Fibroblast of the aortic adventitia (primary cell): ENCODE data around the gene DAZAP2. TPM values are rescaled to one million over a fixed set of nuclear protein-coding genes. Genes with fewer than 3 reads are reported as not detected.

Source experiments
- DNase-seq: peaks from one replicate; pipeline ENCODE4 v3.0.0-alpha.2; 2010; ENCODE audit warnings: low read depth
- H3K4me3 ChIP-seq: 2 replicates; pipeline ENCODE4 v1.5.1; 2011; ENCODE audit warnings: low read depth, mild to moderate bottlenecking, control low read depth, low read length, moderate library complexity
- CTCF ChIP-seq: IDR thresholded peaks from 2 replicates; pipeline ENCODE4 v1.5.1; 2011; ENCODE audit warnings: mild to moderate bottlenecking, low read length, control low read depth, inconsistent platforms; ENCODE audit not compliant: insufficient read depth
- total RNA-seq: library from RNA; depleted of rRNA; stranded (reverse); fragments of >200 nt; gene quantifications from 2 replicates; pipeline ENCODE4 v1.2.3, GENCODE V29; 2012; ENCODE audit warnings: low replicate concordance

The DAZAP2 gene
- total RNA-seq, 1 donor = 125 TPM

- no peak for TF ChIP-seq CTCF
- no peak overlapping the region for H3K4me3 ChIP-seq
- no peak for DNase-seq
Measured at GRCh38 chr12:51202718-51203117, 35.9 kb upstream of the DAZAP2 start.

GRCh38 chr12:51205350-51205749 is 33.3 kb upstream of the DAZAP2 start:
- no peak for TF ChIP-seq CTCF
- no peak overlapping the region for H3K4me3 ChIP-seq
- no peak for DNase-seq

- no peak overlapping the region for H3K4me3 ChIP-seq
- no peak for TF ChIP-seq CTCF
- DNase-seq = no peak
Measured at GRCh38 chr12:51208016-51208660, 30.5 kb upstream of the DAZAP2 start.

DNA sequence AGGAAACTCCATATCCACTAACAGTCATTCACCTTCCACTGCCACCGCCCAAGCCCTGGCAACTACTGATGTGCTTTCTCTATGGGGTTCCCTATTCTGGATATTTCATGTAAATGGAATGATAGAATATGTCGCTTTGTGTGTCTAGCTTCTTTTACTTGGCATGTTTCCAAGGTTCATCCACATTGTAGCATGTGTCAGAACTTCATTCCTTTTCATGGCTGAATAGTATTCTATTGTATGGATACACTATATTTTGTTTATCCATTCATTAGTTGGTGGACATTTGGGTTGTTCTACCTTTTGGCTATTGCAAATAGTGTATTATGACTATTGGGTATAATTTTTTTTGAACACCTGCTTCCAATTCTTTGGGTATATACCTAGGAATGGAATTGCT is 29.4 kb upstream of the DAZAP2 start:
- DNase-seq = no peak
- H3K4me3 ChIP-seq = no peak overlapping the region
- TF ChIP-seq CTCF = no peak

- H3K4me3 ChIP-seq = no peak overlapping the region
- no peak for DNase-seq
- TF ChIP-seq CTCF = no peak
Measured at GRCh38 chr12:51210690-51211395, 27.8 kb upstream of the DAZAP2 start.

- TF ChIP-seq CTCF = no peak
- DNase-seq = no peak
- no peak overlapping the region for H3K4me3 ChIP-seq
Measured at GRCh38 chr12:51214895-51215294, 23.7 kb upstream of the DAZAP2 start.
